H1 (cell line): ENCODE data around the gene SLCO4A1. TPM values are rescaled to one million over a fixed set of nuclear protein-coding genes. Genes with fewer than 3 reads are reported as not detected.

Experiments
- EZH2 ChIP-seq: fragments of 200-600 bp; sonication (generic); IDR thresholded peaks from 2 replicates; pipeline ENCODE4 v1.7.1; 2012; ENCODE audit warnings: low read depth, mild to moderate bottlenecking, moderate library complexity, low read length, inconsistent platforms; ENCODE audit not compliant: severe bottlenecking
- GABPA ChIP-seq: IDR thresholded peaks from 2 replicates; pipeline ENCODE4 v1.6.1; 2011; ENCODE audit warnings: mild to moderate bottlenecking, low read length, moderate library complexity, borderline replicate concordance; ENCODE audit not compliant: insufficient read depth
- JUN ChIP-seq: IDR thresholded peaks from 2 replicates; pipeline ENCODE4 v1.6.1; 2011; ENCODE audit warnings: low read depth, mild to moderate bottlenecking, improper control_type of control experiment, low read length
- KDM4A ChIP-seq: IDR thresholded peaks from one replicate; pipeline ENCODE4 v1.7.1; 2012; ENCODE audit warnings: low read depth, mild to moderate bottlenecking, moderate library complexity, low read length, inconsistent platforms; ENCODE audit not compliant: severe bottlenecking
- RAD21 ChIP-seq, 2 experiments: IDR thresholded peaks in 1 of 2; conservative IDR thresholded peaks in 1 of 2; 2 replicates each; pipeline ENCODE4 v1.6.1; 2011; ENCODE audit warnings: low read depth in 2 of 2, low read length in 2 of 2, improper control_type of control experiment in 1 of 2, inconsistent platforms in 1 of 2, mild to moderate bottlenecking in 1 of 2, moderate library complexity in 1 of 2
- RBBP5 ChIP-seq: IDR thresholded peaks from 2 replicates; pipeline ENCODE4 v1.7.1; 2012; ENCODE audit warnings: low read depth, mild to moderate bottlenecking, inconsistent platforms, low read length, moderate library complexity, borderline replicate concordance
- RFX5 ChIP-seq: IDR thresholded peaks from 2 replicates; pipeline ENCODE4 v1.6.1; 2011; ENCODE audit warnings: low read depth, low read length, improper control_type of control experiment, borderline replicate concordance
- RNF2 ChIP-seq: fragments of 200-900, 300-1000 bp; sonication (generic); IDR thresholded peaks from 2 replicates; pipeline ENCODE4 v1.7.1; 2016; ENCODE audit warnings: borderline replicate concordance, low read depth, mild to moderate bottlenecking, antibody characterized with exemption, low read length; ENCODE audit not compliant: poor library complexity, severe bottlenecking; ENCODE audit errors: missing control alignments
- SIN3A ChIP-seq, 2 experiments: IDR thresholded peaks in 1 of 2; conservative IDR thresholded peaks in 1 of 2; 2 replicates each; pipeline ENCODE4 v1.6.1; 2011 to 2012; ENCODE audit warnings: low read length in 2 of 2, improper control_type of control experiment in 1 of 2, low read depth in 1 of 2, mild to moderate bottlenecking in 1 of 2
- ZNF274 ChIP-seq: IDR thresholded peaks from 2 replicates; pipeline ENCODE4 v1.7.0; 2012; ENCODE audit warnings: low read length, borderline replicate concordance; ENCODE audit errors: extremely low read depth
- polyA plus RNA-seq, 7 experiments: library from polyadenylated mRNA; depleted of rRNA in 3 of 7; stranded (reverse) in 5 of 7; unstranded in 2 of 7; fragments of >200 nt in 5 of 7; fragments of 200-250 nt in 2 of 7; gene quantifications; 1 replicate in 5 of 7; 2 replicates in 1 of 7; 4 replicates in 1 of 7; pipeline versions ENCODE4 v1.2.1 to v1.2.3, GENCODE V29; 2011 to 2013; ENCODE audit warnings: missing spikeins in 2 of 7, mixed read lengths in 2 of 7
- total RNA-seq: library from RNA; stranded (reverse); fragmentation: NEBNext Ultra II Directional; extraction: Animal tissue kit (Norgen Biotek cat#: 25700); gene quantifications from 2 replicates; pipeline ENCODE4 v1.2.1, GENCODE V29; 2021

Gene SLCO4A1
- total and polyA plus RNA-seq, 2 of the 8 experiments (the other 6 are each of a cell fraction or from before 2014, with no cell fraction given): 10.5 to 18.5 TPM

DNA sequence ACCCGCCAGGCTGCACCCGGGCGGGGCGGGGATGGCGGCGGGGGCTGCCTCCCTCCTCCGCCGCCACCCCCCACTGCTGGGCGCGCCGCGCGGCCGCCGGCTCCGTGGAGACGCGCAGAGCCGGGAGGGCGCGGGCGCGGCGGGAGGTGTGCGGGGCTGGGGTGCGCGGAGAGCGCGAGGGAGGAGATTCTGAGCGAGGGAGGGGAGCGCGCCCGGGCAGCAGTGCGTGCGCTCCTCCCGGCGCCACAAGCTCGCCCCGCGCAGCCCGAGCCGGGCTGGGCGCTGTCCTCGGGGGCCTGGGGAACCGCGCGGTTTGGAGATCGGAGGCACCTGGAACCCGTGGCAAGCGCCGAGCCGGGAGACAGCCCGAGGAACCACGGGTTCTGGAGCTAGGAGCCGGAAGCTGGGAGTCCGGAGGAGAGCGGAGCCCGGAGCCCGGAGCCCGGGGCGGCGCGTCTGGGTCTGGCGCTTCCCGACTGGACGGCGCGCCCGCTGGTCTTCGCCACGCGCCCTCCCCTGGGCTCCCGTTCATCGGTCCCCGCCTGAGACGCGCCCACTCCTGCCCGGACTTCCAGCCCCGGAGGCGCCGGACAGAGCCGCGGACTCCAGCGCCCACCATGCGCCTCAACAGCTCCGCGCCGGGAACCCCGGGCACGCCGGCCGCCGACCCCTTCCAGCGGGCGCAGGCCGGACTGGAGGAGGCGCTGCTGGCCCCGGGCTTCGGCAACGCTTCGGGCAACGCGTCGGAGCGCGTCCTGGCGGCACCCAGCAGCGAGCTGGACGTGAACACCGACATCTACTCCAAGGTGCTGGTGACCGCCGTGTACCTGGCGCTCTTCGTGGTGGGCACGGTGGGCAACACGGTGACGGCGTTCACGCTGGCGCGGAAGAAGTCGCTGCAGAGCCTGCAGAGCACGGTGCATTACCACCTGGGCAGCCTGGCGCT, 66.6 kb downstream of the SLCO4A1 start, which contains the start of gene NTSR1 (continued):
- peak; percentile 35 for TF ChIP-seq RNF2
- TF ChIP-seq EZH2: peak; percentile 85
- no peak for TF ChIP-seq ZNF274
- TF ChIP-seq SIN3A (conservative IDR thresholded peaks at IDR 0.05 in 1 of 2, IDR thresholded peaks at IDR 0.05 in 1 of 2; ENCODE audit: low read depth in 1 of 2, low read length in 2 of 2): 0 out of 4 replicates have a peak, but pooled peaks of 1 of the 2 experiments have one; percentile 12
- peak; percentile 49; the same call in 1 of the 2 replicates for TF ChIP-seq RBBP5
- peak; percentile 80 for TF ChIP-seq GABPA
- no peak for TF ChIP-seq JUN
- peak; percentile 75 for TF ChIP-seq KDM4A
- peak; percentile 3 to 40; a peak in 2 of 4 replicates for TF ChIP-seq RAD21 (IDR thresholded peaks at IDR 0.05 in 1 of 2, conservative IDR thresholded peaks at IDR 0.05 in 1 of 2; ENCODE audit: low read depth in 2 of 2, low read length in 2 of 2)
- no peak for TF ChIP-seq RFX5
